Fibroblast of lung (primary cell): Measurements from ENCODE around the gene UQCR11.

ENCODE experiments used
- EZH2 ChIP-seq: IDR thresholded peaks from 2 replicates; pipeline ENCODE4 v1.5.1; 2012; ENCODE audit warnings: low read length, control low read depth, mild to moderate bottlenecking; ENCODE audit errors: missing control alignments
- TF ChIP-seq, protein P1 (sequence below), 2 donors: IDR thresholded peaks in 1 of 2; conservative IDR thresholded peaks in 1 of 2; 1 replicate in 1 of 2; 2 replicates in 1 of 2; pipeline ENCODE4 v1.5.1; 2011 to 2012; ENCODE audit warnings: low read length in 2 of 2, control low read depth in 1 of 2, inconsistent platforms in 1 of 2, low read depth in 1 of 2, mild to moderate bottlenecking in 1 of 2

- no peak for TF ChIP-seq EZH2
- TF ChIP-seq, protein P1, sequence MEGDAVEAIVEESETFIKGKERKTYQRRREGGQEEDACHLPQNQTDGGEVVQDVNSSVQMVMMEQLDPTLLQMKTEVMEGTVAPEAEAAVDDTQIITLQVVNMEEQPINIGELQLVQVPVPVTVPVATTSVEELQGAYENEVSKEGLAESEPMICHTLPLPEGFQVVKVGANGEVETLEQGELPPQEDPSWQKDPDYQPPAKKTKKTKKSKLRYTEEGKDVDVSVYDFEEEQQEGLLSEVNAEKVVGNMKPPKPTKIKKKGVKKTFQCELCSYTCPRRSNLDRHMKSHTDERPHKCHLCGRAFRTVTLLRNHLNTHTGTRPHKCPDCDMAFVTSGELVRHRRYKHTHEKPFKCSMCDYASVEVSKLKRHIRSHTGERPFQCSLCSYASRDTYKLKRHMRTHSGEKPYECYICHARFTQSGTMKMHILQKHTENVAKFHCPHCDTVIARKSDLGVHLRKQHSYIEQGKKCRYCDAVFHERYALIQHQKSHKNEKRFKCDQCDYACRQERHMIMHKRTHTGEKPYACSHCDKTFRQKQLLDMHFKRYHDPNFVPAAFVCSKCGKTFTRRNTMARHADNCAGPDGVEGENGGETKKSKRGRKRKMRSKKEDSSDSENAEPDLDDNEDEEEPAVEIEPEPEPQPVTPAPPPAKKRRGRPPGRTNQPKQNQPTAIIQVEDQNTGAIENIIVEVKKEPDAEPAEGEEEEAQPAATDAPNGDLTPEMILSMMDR (conservative IDR thresholded peaks at IDR 0.05 in 1 of 2, IDR thresholded peaks at IDR 0.05 in 1 of 2; ENCODE audit: low read depth in 1 of 2, low read length in 2 of 2), result no peak
These were observed 53.9 kb downstream of the UQCR11 start for GRCh38 chr19:1551068-1552040.
